Smooth muscle cell (in vitro differentiated cells): ENCODE data around the gene VWA8. TPM values are rescaled to one million over a fixed set of nuclear protein-coding genes. Genes with fewer than 3 reads are reported as not detected.
"Not testable (repeated sequence)": the region's sequence is repeated elsewhere in the genome, so short reads cannot be mapped to it uniquely, and the experiment has no call there.

Source experiments
- DNase-seq: peaks from one replicate; lab custom pipeline; 2025; ENCODE audit not compliant: unreplicated experiment; lab: John Stamatoyannopoulos, UW
- H2AFZ ChIP-seq: fragments of 200-600 bp; sonication (generic); 2 replicates; pipeline ENCODE4 v1.6.0; 2016; ENCODE audit warnings: antibody characterized with exemption, low read depth, mild to moderate bottlenecking
- H3F3A ChIP-seq: fragments of 200-600 bp; sonication (generic); 2 replicates; pipeline ENCODE4 v1.6.0; 2017; ENCODE audit warnings: antibody characterized with exemption, low read depth
- H3K27ac ChIP-seq: fragments of 200-600 bp; sonication (generic); 2 replicates; pipeline ENCODE4 v1.5.1; 2016; ENCODE audit warnings: low read depth, mild to moderate bottlenecking
- H3K27me3 ChIP-seq: fragments of 200-600 bp; sonication (generic); 2 replicates; pipeline ENCODE4 v1.6.1; 2016; ENCODE audit warnings: low read depth, mild to moderate bottlenecking
- H3K36me3 ChIP-seq: fragments of 200-600 bp; sonication (generic); 2 replicates; pipeline ENCODE4 v1.5.1; 2016; ENCODE audit warnings: low read depth
- H3K4me1 ChIP-seq: fragments of 200-600 bp; sonication (generic); 2 replicates; pipeline ENCODE4 v1.5.1; 2016; ENCODE audit warnings: low read depth
- H3K4me2 ChIP-seq: fragments of 200-600 bp; sonication (generic); 2 replicates; pipeline ENCODE4 v1.6.0; 2016; ENCODE audit warnings: mild to moderate bottlenecking
- H3K4me3 ChIP-seq: fragments of 200-600 bp; sonication (generic); 2 replicates; pipeline ENCODE4 v1.5.1; 2016; ENCODE audit warnings: mild to moderate bottlenecking
- H3K79me2 ChIP-seq: fragments of 200-600 bp; sonication (generic); 2 replicates; pipeline ENCODE4 v1.6.0; 2016; ENCODE audit warnings: low read depth, mild to moderate bottlenecking
- H3K9ac ChIP-seq: fragments of 200-600 bp; sonication (generic); 2 replicates; pipeline ENCODE4 v1.6.0; 2016; ENCODE audit warnings: low read depth
- H3K9me3 ChIP-seq: fragments of 200-600 bp; sonication (generic); replicated peaks from 2 replicates; pipeline ENCODE4 v1.5.1; 2016; ENCODE audit warnings: low read depth
- H4K20me1 ChIP-seq: fragments of 200-600 bp; sonication (generic); 2 replicates; pipeline ENCODE4 v1.6.0; 2016; ENCODE audit warnings: low read depth
- WGBS: methylation state at CpG from one replicate; pipeline ENCODE4 v1.1.7; 2016; ENCODE audit warnings: low lambda C conversion rate; 5-methylcytosine and 5-hydroxymethylcytosine counted together
- polyA plus RNA-seq: library from polyadenylated mRNA; unstranded; fragments of >200 nt; fragmentation: Nextera tagmentation; extraction: Ambion mirVana; gene quantifications from 2 replicates; pipeline ENCODE4 v1.2.1, GENCODE V29; 2016
- total RNA-seq: library from RNA; depleted of rRNA; stranded (reverse); fragments of >200 nt; gene quantifications from 2 replicates; pipeline ENCODE4 v1.2.3, GENCODE V29; 2014
- TF ChIP-seq, protein P1 (sequence below): fragments of 200-600 bp; sonication (generic); IDR thresholded peaks from 2 replicates; pipeline ENCODE4 v1.5.1; 2017; ENCODE audit warnings: borderline replicate concordance, mild to moderate bottlenecking, antibody characterized with exemption; ENCODE audit not compliant: insufficient read depth, poor library complexity, severe bottlenecking

Gene VWA8
- total and polyA plus RNA-seq, 2 experiments from 2014 or later: 2.6 to 14.4 TPM

DNA sequence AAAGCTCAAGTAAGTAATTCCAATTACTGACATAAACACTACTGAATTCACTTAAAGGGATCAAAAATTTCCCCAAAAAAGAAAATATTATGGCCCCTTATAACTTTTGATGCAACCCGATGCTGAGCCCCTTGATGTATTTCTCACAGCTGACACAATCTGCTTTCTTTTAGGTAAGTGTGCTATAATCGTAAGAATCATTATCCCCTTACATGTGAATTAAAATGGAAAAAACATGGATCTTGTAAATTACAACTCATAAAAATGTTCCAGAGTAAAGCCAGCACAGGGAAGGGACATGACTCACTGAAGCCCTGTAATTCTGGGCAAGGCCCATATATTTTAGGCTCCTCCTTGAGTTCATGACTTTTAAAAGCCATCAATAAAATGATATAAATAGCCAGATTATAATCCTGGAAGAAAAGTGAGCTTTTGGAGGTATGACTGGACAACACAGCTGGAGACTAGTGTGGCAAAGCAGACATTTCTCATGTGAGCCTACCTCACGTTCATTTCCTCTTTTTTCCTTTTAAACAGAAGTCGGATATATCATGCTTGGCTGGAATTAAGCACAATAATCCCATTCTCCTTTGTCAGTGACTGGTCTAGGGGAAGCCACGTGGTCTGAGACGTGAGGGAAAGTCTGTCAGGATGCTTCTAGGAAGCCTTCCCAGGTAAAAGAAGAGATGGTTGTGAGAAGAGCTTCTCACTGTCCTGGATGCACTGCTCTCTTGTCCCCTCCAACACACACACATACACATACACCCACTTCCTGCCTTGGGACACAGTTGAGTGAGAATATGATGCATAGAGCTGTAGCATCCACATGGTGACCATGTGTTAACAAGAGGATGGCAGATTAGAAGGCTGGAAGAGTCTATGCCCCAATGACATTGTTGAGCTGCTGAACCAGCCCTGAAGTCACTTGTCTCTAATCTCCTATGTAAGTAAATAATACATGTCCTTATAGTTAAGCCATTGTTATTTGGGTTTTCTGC lies 338.2 kb downstream of the VWA8 start:
- Histone ChIP-seq H3K9me3 (no peaks in the 10 kb centered on the region), H3K4me3 (no peak overlapping the region), H3K36me3 (no peaks in the 10 kb centered on the region), H3K27me3 (no peaks in the 10 kb centered on the region), H3K4me2 (peak overlapping the region; percentile 71), H3K27ac (peak overlapping the region; percentile 92), H3K4me1 (peaks cover 9% of the 10 kb centered on the region), H2AFZ (no peak overlapping the region), H3K79me2 (no peaks in the 10 kb centered on the region), H3K9ac (peak overlapping the region; percentile 16), H3F3A (peaks cover 25% of the 10 kb centered on the region), H4K20me1 (no peaks in the 10 kb centered on the region)
- no peak for DNase-seq
- TF ChIP-seq, protein P1, sequence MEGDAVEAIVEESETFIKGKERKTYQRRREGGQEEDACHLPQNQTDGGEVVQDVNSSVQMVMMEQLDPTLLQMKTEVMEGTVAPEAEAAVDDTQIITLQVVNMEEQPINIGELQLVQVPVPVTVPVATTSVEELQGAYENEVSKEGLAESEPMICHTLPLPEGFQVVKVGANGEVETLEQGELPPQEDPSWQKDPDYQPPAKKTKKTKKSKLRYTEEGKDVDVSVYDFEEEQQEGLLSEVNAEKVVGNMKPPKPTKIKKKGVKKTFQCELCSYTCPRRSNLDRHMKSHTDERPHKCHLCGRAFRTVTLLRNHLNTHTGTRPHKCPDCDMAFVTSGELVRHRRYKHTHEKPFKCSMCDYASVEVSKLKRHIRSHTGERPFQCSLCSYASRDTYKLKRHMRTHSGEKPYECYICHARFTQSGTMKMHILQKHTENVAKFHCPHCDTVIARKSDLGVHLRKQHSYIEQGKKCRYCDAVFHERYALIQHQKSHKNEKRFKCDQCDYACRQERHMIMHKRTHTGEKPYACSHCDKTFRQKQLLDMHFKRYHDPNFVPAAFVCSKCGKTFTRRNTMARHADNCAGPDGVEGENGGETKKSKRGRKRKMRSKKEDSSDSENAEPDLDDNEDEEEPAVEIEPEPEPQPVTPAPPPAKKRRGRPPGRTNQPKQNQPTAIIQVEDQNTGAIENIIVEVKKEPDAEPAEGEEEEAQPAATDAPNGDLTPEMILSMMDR: no peak
- 25% methylated on average over 6 of the region's 6 CpGs for WGBS

DNA sequence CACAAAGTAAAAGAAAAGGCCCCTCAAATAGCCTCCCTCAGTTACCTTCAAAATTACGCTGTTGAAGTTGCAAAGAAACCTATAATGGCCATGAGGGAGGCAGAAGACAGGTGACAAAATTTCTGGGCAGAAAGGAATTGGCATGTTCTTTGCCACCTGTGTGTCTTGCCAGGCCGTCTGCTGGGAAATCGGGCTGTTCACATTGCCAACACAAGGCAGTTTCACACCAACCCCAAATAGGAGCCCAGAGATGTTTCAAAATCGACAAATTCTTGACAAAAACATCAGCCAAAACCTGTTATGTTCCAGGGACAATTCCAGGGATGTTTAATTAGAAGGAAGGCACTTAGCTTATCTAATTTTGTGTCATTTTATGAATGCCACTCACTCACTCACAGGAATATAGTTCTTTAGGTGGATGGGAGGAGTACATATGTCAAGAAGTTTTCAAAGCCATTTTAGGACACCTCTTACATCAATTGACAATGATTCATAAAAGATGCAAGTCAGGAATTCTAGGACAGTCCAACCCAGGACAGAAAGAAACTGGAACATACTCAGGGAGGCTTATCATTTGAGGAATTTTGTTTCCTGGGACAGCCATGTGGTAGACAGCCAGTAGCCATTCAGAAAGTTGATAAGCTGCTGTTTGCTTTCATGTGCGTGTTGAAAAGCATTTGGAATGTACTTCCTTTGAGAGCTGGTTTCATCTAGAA lies 339.0 kb downstream of the VWA8 start:
- H3K27ac ChIP-seq: peak overlapping the region; percentile 92
- peak overlapping the region; percentile 71 for H3K4me2 ChIP-seq

DNA sequence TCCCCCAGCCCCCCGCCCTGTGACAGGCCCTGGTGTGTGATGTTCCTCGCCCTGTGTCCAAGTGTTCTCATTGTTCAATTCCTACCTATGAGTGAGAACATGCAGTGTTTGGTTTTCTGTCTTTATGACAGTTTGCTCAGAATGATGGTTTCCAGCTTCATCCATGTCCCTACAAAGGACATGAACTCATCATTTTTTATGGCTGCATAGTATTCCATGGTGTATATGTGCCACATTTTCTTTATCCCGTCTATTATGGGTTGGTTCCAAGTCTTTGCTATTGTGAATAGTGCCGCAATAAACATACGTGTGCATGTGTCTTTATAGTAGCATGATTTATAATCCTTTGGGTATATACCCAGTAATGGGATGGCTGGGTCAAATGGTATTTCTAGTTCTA lies 343.3 kb downstream of the VWA8 start:
- H3K9me3 ChIP-seq, H2AFZ ChIP-seq, H3K27ac ChIP-seq, H4K20me1 ChIP-seq, H3K27me3 ChIP-seq, DNase-seq, H3K4me3 ChIP-seq, H3K9ac ChIP-seq, H3K79me2 ChIP-seq, H3K4me2 ChIP-seq, H3K36me3 ChIP-seq: not testable (repeated sequence)
- peaks cover 44% of the 10 kb centered on the region for H3F3A ChIP-seq
- peaks cover 27% of the 10 kb centered on the region for H3K4me1 ChIP-seq
- WGBS: 99% methylated on average over 5 of the region's 5 CpGs

More for the DNA sequence above, 339.0 kb downstream of the VWA8 start:
- Histone ChIP-seq H3K4me1 (peaks cover 9% of the 10 kb centered on the region), H3K9me3 (no peaks in the 10 kb centered on the region), H3K36me3 (no peaks in the 10 kb centered on the region), H4K20me1 (no peaks in the 10 kb centered on the region), H2AFZ (no peak overlapping the region), H3K9ac (peak overlapping the region; percentile 16), H3F3A (peaks cover 25% of the 10 kb centered on the region), H3K27me3 (no peaks in the 10 kb centered on the region), H3K79me2 (no peaks in the 10 kb centered on the region), H3K4me3 (no peak overlapping the region)
- no peak for DNase-seq
- TF ChIP-seq, protein P1: no peak
- WGBS: 65% methylated on average over 5 of the region's 5 CpGs

DNA sequence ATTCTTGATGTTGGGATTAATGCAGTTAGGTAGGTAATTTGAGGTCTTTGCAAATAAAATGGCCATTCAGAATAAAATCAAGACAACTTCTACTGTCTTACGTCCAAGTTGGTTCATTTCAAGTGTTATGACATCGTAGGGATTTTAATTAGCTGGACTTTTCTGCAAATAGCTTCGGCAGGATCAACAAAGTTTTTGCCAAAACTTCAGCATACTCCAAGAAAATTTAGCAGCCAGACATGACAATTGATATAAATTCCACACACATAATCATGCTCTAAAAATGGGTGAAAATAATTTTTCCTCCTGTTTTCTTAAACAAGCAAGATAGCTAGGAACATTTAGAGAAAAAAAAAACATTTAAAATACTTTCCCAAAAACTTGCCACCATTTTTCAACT lies 344.8 kb downstream of the VWA8 start:
- Histone ChIP-seq H3K9ac (no peak overlapping the region), H3K4me3 (no peak overlapping the region), H3K79me2 (no peaks in the 10 kb centered on the region), H3K4me1 (peaks cover 22% of the 10 kb centered on the region), H3K9me3 (no peaks in the 10 kb centered on the region), H3K27me3 (no peaks in the 10 kb centered on the region), H3F3A (peaks cover 31% of the 10 kb centered on the region), H3K36me3 (no peaks in the 10 kb centered on the region), H4K20me1 (no peaks in the 10 kb centered on the region), H3K4me2 (no peak overlapping the region), H3K27ac (peak overlapping the region; percentile 97), H2AFZ (no peak overlapping the region)
- TF ChIP-seq, protein P1: no peak
- WGBS: 100% methylated on average over 3 of the region's 3 CpGs
- DNase-seq: no peak
